GM13976 (cell line): ENCODE data around the gene MEF2C.

Experiments
- DNase-seq: peaks from one replicate; pipeline ENCODE4 v3.0.0; 2012; ENCODE audit warnings: low spot score
- CTCF ChIP-seq: IDR thresholded peaks from 2 replicates; pipeline ENCODE4 v1.5.1; 2012; ENCODE audit warnings: borderline replicate concordance, mild to moderate bottlenecking; ENCODE audit not compliant: insufficient read depth; ENCODE audit errors: extremely low read depth, missing control alignments, control extremely low read depth
- in situ Hi-C: fragments of 300-500 bp; cut with MboI; formaldehyde crosslinking; loops from one replicate; pipeline ENCODE4 v1.12.0; 2022; ENCODE audit warnings: low sequenced_read_pairs, mixed read lengths, inconsistent platforms; ENCODE audit not compliant: unreplicated experiment

The MEF2C gene

DNA sequence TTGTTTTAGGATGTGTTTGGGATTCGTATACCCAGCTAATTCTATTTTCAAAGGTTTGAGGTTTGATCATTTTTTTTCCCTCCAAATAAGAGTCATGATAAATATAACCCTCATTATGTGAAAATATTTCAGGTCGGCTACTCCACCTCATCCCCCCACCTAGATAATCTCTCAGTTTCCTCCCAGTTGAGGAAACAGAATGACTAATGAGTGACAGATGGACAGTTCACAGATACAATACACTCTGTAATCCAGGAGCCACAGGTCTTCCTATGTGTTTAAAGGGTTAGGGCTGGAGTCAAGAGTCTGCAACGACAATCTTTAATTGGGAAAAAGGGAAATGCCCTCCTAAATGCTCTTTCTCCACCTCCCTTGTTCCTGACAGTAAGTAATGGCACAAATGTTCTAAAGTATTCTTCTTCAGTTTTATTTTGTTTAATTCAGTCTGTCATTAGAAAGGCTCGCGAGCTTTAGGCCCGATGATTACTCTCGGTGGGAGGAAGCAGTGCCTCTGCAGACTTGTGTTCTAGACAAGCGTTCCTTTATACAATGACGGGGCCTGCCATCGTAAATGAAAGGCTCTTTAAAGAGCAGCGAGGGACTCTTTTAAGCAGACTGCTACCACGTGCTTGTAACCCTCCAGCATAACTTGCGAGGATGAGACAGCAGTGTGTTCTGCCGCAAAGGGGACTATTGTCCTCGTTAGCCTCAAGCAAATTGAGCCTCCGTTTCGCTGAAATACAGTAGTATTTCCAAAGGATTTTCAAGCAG, 69.0 kb downstream of the MEF2C start:
- no peak for TF ChIP-seq CTCF
- in situ Hi-C loops, result no loop called here
- DNase-seq, result no peak

DNA sequence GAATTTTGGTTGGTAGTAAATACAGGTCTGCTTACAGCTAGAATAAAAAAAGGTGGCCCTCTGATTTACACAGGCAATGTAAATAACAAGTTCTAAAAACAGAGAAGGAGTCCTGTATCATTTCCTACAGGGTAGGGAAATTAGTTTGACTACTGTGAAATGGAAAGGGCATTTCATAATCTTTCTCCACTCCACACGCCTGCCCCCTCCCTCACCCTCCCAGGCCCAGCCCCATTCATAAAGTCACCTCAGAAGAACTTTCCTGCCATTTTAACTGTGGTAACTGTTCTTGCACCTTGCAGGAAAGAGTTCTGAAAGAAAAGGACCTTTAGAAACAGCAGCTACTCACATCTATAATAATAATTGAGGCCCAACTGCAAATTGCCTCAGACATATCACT, 69.7 kb downstream of the MEF2C start:
- no peak for TF ChIP-seq CTCF
- DNase-seq, result no peak
- in situ Hi-C loops, result no loop called here

DNA sequence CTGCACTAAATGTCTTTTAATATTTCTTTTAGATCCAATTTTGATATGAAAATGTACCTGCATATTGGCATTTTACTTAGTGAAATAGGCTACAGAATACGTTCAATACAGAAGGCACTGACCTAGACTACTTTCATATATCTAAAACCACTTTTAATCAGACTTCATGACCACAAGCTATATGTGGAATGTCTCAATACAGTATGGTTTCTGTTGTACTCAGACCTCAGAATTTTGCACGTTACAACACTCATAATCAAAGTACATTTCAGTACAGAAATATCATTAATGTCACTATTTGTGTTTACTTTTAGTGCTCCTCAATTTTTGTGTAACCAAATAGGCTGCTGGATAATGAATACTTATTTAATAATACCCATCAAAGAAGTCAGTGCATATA, 74.8 kb downstream of the MEF2C start:
- no peak for DNase-seq
- no peak for TF ChIP-seq CTCF
- in situ Hi-C loops, result no loop called here

- no peak for DNase-seq
- in situ Hi-C loops, result no loop called here
- TF ChIP-seq CTCF, result no peak
Observed at GRCh38 chr5:88807327-88807726, 75.7 kb downstream of the MEF2C start.

GRCh38 chr5:88806338-88806737, 76.6 kb downstream of the MEF2C start:
- in situ Hi-C loops, result no loop called here
- no peak for DNase-seq

GRCh38 chr5:88805151-88805784, 77.7 kb downstream of the MEF2C start:
- DNase-seq, result peak; percentile 16
- no peak for TF ChIP-seq CTCF
- in situ Hi-C loops, result no loop called here

More at GRCh38 chr5:88806338-88806737, 76.6 kb downstream of the MEF2C start:
- TF ChIP-seq CTCF, result no peak
